GM18511 (cell line): Measurements from ENCODE around the gene IL17RC.
"Not testable (repeated sequence)": the region's sequence is repeated elsewhere in the genome, so short reads cannot be mapped to it uniquely, and the experiment has no call there.

Experiments used
- ATAC-seq: cut with Tn5 transposase; IDR thresholded peaks from one replicate; pipeline ENCODE4 v1.9.1; 2021; ENCODE audit warnings: mild to moderate bottlenecking, moderate library complexity; ENCODE audit not compliant: unreplicated experiment

Gene IL17RC

DNA sequence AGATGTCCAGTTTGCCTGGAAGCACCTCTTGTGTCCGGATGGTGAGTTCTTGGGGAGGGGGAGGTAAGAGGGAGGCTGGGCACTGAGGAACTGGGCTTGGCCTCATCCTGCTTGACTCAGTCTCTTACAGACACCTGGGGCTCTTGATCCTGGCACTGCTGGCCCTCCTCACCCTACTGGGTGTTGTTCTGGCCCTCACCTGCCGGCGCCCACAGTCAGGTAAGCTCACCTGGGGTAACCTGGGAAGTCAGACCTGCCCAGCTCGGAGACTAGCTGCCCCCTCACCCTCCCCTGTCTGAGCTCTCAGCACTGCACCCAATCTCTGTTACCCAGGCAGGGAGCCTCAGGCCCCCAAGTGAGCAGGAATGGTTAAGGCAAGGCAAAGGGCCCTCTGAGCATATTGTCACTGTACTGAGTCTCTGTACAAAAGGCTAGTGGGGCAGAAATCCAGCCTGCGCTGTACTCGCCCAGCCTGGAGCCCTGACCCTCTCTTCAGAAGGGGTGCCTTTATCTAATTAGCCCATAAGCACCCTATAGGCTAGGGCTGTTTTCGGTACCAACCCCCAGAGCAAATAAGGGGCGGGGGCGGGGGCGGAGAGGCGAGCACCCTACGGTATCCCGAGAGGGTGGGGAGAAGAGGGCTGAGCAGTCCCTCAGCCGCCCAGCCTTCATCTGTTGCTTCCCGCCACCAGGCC, 2.2 kb upstream of the IL17RC start:
- ATAC-seq: no peak

DNA sequence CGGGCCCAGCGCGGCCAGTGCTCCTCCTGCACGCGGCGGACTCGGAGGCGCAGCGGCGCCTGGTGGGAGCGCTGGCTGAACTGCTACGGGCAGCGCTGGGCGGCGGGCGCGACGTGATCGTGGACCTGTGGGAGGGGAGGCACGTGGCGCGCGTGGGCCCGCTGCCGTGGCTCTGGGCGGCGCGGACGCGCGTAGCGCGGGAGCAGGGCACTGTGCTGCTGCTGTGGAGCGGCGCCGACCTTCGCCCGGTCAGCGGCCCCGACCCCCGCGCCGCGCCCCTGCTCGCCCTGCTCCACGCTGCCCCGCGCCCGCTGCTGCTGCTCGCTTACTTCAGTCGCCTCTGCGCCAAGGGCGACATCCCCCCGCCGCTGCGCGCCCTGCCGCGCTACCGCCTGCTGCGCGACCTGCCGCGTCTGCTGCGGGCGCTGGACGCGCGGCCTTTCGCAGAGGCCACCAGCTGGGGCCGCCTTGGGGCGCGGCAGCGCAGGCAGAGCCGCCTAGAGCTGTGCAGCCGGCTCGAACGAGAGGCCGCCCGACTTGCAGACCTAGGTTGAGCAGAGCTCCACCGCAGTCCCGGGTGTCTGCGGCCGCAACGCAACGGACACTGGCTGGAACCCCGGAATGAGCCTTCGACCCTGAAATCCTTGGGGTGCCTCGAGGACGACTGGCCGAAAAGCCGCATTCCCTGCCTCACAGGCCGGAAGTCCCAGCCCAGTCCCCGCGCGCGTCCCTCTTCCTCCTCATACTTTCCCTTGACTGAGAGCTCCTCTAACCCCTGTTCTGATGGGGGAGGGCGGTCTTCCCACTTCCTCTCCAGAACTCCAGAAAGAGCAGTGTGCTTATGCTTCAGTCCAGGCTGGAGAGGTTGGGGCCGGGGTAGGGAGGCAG, 1.4 kb upstream of the IL17RC start:
- peak; percentile 65 for ATAC-seq

DNA sequence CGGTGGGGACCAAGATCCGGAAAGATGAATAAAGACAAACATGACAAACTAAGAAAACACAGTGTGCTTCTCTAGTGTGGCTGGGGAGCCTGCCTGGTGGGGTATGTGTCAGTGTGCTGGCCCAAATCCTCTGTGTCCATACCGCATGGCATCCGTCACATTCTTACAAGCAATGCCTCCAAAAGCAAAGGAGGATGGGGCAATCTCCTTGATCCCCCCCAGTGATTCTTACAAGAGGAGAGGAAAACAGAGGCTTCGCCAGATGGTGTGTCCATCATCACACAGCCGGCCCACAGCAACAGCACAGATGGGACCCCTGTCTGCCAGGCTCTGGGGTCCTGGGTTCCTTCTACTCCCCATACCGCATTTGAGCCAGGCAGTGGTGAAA, 558 bp upstream of the IL17RC start:
- ATAC-seq: no peak

DNA sequence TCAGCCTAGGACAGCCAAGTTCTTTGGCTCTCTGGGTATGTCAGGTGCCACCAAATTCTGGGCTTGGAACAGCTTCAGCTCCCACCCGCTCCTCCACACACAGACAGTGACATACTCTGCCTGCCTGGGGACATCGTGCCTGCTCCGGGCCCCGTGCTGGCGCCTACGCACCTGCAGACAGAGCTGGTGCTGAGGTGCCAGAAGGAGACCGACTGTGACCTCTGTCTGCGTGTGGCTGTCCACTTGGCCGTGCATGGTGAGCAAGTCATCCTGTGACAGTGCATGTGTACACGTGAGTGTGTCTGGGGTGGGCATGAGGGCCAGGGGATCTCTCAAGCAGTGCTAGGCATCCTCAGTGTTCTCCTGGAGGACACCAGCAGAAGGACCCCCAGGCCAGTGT, 922 bp downstream of the IL17RC start:
- ATAC-seq: no peak

DNA sequence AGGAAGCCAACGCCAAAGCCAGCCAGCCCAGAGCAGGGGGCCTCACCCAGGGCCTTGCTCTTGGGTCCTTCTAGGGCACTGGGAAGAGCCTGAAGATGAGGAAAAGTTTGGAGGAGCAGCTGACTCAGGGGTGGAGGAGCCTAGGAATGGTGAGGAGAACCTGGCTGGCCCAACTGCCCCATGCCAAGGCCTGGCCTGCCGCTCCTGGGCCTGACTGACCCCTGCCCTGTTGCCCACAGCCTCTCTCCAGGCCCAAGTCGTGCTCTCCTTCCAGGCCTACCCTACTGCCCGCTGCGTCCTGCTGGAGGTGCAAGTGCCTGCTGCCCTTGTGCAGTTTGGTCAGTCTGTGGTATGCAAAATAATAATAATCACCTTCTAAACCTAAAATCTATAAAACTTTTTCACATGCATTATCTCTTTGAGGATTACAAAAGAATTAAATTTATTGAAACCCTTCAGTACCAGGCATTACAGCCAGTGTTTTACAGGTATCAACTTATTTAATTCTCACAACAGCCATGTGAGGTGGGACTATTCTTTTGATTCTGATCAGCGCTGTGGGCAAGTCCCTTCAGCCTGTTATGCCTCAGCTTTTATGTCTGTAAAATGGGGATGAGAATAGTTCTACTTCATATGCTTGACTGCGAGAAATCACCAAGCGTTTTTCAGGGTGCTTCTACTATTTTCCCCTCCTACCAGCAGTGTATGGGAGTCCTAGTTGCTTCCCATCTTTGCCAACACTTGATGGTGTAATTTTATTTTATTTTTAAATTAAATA, 1.6 kb downstream of the IL17RC start:
- ATAC-seq: no peak

DNA sequence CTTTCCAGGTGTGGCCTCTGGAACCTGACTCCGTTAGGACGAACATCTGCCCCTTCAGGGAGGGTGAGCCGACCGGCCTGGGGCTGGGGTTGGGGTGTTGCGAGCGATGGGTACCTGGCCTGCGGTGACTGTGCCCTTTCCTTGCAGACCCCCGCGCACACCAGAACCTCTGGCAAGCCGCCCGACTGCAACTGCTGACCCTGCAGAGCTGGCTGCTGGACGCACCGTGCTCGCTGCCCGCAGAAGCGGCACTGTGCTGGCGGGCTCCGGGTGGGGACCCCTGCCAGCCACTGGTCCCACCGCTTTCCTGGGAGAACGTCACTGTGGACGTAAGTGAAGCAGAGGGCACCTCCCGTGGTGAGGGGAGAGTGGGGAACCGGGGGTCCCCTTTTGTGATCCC, 11.3 kb downstream of the IL17RC start:
- no peak for ATAC-seq

DNA sequence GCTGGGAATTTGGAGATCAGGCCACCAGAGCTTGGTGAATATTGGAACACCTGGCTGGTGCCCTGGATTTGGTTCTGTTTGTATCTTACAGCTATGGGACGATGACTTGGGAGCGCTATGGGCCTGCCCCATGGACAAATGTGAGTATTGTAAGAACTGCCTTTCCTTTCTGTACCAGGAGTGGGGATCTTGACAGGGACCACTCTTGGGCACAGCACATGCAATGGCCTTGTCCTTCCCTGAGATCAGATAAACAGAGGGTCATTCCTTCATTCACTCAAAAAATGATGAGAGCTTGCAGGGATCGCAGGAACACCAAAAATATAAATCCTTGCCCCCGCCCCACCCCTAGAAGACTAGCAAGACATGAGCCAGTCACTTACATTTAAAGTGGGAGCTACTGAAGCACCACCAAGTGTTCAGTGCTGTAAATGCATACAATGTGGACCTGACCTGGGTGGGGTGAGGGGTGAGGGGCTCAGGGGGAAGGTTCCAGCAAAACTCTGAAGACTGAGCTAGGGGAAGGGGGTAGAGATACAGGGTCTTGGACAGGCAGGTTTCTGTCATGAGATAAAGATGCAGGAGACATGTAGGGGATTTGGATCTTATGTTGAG, 14.0 kb downstream of the IL17RC start:
- ATAC-seq: no peak

DNA sequence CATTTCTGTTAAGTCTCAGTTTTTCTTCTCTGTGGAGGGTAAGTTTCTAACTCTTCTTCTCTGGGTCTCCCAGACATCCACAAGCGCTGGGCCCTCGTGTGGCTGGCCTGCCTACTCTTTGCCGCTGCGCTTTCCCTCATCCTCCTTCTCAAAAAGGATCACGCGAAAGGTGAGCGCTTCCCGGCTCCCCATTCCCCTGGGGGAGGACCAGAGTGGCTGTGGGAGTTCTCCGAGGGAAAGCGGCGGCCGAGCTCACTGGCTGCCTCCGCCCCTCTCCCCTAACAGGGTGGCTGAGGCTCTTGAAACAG, 15.6 kb downstream of the IL17RC start:
- no peak for ATAC-seq

DNA sequence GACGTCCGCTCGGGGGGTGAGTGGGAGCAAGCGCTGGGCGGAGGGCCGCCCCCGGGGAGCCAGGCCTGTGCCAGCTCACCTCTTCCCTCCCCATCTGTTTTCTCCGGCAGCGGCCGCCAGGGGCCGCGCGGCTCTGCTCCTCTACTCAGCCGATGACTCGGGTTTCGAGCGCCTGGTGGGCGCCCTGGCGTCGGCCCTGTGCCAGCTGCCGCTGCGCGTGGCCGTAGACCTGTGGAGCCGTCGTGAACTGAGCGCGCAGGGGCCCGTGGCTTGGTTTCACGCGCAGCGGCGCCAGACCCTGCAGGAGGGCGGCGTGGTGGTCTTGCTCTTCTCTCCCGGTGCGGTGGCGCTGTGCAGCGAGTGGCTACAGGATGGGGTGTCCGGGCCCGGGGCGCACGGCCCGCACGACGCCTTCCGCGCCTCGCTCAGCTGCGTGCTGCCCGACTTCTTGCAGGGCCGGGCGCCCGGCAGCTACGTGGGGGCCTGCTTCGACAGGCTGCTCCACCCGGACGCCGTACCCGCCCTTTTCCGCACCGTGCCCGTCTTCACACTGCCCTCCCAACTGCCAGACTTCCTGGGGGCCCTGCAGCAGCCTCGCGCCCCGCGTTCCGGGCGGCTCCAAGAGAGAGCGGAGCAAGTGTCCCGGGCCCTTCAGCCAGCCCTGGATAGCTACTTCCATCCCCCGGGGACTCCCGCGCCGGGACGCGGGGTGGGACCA, 16.1 kb downstream of the IL17RC start:
- peak; percentile 66 for ATAC-seq

DNA sequence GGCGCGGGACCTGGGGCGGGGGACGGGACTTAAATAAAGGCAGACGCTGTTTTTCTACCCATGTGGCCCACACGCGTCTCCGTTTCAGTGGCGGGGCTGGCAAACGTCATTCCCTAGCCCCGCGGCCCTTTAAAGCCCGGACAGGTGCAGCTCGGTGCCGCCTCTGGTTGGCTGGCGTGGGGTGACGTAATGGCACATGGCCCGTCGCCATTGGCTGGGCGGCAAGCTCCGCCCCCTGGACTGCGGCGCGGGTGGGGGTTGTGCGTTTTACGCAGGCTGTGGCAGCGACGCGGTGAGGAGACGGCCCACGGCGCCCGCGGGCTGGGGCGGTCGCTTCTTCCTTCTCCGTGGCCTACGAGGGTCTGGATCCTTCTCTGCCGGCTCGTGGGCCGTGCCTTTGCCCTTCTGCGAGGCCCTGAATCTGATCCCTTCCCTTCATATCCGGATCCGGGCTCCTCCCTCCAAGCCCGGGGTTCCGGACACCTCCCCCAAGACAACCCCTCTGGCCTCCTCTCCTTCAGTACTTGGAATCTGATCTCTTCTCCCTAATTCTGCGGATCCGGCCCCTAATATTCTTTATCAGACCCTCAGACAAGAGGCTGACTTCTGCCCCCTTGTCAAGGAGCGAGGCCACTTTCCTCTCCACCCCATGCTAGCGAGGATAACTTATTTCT, 16.8 kb downstream of the IL17RC start, which contains the start of gene CRELD1:
Gene CRELD1, plus strand, starts transcription at position 274 of the 674 bp plus-strand sequence. CDS start 605 bp downstream, outside the sequence.
- ATAC-seq: peak; percentile 91

DNA sequence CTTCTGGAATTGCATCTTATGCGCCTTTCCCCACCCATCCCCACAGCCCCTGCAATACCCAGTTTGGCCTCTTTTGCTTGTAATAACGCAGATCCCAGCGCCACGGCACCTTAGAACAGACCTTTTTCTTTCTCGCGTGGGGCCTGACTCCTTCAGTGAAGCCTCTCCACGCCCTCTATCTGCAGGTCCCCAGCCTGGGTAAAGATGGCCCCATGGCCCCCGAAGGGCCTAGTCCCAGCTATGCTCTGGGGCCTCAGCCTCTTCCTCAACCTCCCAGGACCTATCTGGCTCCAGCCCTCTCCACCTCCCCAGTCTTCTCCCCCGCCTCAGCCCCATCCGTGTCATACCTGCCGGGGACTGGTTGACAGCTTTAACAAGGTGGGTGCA, 17.3 kb downstream of the IL17RC start:
- no peak for ATAC-seq

DNA sequence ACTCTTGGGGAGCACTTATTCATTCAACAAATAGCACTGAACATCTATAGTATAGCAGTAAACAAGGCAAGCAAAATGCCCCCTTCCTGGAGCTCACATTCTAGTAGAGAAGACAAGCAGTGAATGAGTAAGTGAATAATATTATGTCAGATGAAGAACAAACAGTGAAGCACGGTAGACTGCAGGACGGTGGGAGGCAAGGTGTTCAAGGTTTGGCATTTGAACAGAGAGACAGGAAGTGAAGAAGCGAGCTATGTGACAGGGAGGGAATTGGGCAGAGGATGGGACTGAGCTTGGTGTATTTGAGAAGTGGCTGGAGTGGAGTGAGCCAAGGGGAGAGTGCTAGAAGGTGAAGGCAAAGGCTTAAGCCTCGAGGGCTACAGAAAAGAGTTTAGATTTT, 18.1 kb downstream of the IL17RC start:
- ATAC-seq: no peak

DNA sequence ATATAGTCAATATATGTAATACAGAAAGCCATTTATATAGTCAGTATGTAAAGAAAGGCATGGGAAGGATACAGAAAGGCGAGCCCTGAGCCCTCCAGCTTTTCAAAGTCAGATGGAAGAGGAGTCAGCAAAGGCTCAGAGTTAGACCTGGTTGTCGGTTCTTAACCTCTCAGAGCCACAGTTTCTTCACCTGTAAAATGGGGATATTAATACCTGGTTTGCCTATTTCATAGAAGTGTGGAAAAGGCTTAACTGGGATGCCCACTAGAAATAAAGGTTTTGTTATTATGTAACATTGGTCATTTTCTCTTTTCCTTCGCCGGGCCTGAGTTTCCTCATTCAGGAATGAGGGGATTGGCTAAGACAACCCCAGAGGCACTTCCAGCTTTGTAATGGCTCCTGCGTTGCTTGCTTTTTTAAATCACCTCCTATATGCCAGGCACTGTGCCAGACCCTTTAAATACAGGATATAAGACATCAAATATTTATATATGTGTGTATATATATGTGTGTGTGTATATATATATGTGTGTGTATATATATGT, 19.1 kb downstream of the IL17RC start:
- no peak for ATAC-seq

DNA sequence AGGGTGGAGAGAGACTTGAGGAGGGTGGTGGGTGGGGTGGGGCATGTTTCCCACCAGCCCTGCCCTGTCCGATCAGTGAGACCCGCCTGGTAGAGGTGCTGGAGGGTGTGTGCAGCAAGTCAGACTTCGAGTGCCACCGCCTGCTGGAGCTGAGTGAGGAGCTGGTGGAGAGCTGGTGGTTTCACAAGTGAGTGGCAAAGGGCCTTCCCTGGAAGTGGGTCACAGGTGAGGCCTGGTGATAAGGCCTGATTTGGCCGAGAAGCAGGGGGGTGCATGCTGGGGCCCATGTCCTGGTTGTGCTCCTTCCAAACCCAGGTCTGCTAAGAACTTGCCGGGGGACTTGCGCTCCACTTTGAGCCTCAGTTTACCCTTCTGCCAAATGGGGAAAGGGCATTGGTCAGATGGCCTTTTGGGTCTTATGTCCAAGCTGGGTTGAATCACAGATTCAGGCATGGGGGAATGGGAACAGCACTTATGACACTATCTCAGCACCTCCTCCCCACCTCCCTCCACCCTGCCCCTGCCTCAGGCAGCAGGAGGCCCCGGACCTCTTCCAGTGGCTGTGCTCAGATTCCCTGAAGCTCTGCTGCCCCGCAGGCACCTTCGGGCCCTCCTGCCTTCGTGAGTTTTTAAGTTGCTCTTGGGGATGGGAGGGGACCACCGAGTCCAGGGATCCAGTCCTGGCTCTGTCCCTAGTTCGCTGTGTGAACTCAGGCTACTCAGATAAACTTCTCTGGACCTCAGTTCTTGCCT, 20.8 kb downstream of the IL17RC start:
- ATAC-seq: no peak

DNA sequence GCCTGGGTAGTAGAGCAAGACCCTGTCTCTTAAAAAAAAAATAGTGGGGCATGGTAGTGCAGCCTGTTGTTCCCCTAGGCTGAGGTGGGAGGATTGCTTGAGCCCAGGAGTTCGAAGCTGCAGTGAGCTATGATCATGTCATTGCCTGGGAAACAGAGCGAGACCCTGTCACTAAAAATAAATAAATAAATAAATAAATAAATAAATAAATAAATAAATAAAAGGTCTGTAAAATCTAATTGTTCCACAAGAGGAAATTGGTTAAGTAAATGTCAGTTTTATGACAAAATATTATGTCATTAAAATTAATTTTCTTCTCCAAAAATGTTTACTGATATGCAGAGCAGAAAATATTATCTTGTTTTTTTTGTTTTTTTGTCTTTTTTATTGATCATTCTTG, 22.1 kb downstream of the IL17RC start:
- ATAC-seq: no peak

DNA sequence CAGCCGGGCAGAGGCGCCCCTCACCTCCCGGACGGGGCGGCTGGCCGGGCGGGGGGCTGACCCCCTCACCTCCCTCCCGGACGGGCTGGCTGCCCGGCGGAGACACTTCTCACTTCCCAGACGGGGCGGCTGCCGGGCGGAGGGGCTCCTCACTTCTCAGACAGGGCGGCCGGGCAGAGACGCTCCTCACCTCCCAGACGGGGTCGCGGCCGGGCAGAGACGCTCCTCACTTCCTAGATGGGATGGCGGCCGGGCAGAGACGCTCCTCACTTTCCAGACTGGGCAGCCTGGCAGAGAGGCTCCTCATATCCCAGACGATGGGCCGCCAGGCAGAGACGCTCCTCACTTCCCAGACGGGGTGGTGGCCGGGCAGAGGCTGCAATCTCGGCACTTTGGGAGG, 23.0 kb downstream of the IL17RC start:
- ATAC-seq: not testable (repeated sequence)

DNA sequence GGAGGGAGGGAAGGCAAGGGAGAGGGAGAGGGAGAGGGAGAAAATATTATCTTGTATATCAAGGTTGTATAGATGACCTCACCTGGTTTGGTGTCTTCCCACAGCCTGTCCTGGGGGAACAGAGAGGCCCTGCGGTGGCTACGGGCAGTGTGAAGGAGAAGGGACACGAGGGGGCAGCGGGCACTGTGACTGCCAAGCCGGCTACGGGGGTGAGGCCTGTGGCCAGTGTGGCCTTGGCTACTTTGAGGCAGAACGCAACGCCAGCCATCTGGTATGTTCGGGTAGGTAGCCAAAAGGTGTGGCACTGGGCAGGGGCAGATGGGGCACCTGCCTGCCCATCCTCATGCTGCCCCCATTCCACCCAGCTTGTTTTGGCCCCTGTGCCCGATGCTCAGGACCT, 23.8 kb downstream of the IL17RC start:
- ATAC-seq: no peak

DNA sequence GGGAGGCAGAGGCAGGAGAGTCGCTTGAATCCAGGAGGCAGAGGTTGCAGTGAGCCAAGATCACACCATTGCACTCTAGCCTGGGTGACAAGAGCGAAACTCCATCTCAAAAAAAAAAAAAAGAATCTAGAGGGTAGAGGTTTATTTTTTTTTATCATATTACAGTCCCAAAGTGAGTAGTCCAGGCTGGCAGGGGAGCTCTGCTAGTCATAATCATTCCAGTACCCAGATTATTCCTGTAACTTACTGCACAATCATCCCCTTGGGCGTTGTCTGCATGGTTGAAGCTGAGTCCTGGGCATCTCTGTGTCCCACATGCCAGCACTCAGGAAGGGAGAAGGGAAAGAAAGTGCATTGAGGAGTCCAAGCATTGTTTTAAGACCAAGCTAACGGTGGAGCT, 25.3 kb downstream of the IL17RC start:
- no peak for ATAC-seq
